ENCODE data around the gene LDLRAD4.

The LDLRAD4 gene

DNA sequence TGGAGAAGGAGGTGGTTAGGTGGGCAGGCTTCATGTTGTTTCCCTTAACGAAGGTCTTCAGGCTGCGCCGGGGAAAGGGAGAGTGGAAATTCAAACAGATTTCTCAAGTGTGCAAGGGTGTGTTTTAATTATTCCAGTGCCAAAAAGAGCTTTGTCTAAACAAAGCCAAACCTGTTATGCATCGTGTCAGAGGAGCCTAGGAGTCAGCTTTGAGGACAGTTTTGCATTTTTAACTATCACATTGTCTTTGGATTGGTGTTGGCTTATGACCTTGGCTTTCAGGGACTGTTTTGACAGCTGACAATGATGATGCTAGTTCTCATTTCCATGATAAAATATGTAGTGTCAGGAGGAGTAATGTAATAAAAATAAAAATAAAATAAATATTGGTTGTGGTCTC lies 144.8 kb downstream of the LDLRAD4 start:
- no peak for TF ChIP-seq ZFX (IDR thresholded peaks at IDR 0.05)
- TF ChIP-seq, protein P1, sequence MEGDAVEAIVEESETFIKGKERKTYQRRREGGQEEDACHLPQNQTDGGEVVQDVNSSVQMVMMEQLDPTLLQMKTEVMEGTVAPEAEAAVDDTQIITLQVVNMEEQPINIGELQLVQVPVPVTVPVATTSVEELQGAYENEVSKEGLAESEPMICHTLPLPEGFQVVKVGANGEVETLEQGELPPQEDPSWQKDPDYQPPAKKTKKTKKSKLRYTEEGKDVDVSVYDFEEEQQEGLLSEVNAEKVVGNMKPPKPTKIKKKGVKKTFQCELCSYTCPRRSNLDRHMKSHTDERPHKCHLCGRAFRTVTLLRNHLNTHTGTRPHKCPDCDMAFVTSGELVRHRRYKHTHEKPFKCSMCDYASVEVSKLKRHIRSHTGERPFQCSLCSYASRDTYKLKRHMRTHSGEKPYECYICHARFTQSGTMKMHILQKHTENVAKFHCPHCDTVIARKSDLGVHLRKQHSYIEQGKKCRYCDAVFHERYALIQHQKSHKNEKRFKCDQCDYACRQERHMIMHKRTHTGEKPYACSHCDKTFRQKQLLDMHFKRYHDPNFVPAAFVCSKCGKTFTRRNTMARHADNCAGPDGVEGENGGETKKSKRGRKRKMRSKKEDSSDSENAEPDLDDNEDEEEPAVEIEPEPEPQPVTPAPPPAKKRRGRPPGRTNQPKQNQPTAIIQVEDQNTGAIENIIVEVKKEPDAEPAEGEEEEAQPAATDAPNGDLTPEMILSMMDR (conservative IDR thresholded peaks at IDR 0.05): no peak
- H3K27ac ChIP-seq: no peak overlapping the region

GRCh38 chr18:13364721-13365205 lies 146.2 kb downstream of the LDLRAD4 start:
- no peak overlapping the region for H3K27ac ChIP-seq
- TF ChIP-seq, protein P1 (conservative IDR thresholded peaks at IDR 0.05): no peak
- no peak for TF ChIP-seq ZFX (IDR thresholded peaks at IDR 0.05)

DNA sequence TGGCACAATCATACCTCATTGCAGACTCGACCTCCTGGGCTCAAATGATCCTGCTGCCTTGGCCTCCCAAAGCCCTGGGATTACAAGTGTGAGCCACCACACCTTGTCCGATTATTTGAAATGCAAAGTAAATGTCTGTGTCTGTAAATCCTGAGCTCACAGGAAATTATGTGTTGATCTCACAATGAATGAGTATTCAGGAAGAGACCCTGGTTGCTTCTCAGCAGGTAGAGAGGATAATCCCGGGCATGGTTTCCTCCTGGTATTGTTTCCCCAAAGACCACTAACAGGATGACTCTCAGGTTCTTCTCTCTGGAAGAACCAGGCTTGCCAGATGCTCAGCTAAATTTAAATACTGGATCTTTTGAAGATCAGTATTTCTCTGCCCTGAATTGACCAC lies 147.6 kb downstream of the LDLRAD4 start:
- H3K27ac ChIP-seq: no peak overlapping the region
- TF ChIP-seq, protein P1 (conservative IDR thresholded peaks at IDR 0.05): no peak
- no peak for TF ChIP-seq ZFX (IDR thresholded peaks at IDR 0.05)

DNA sequence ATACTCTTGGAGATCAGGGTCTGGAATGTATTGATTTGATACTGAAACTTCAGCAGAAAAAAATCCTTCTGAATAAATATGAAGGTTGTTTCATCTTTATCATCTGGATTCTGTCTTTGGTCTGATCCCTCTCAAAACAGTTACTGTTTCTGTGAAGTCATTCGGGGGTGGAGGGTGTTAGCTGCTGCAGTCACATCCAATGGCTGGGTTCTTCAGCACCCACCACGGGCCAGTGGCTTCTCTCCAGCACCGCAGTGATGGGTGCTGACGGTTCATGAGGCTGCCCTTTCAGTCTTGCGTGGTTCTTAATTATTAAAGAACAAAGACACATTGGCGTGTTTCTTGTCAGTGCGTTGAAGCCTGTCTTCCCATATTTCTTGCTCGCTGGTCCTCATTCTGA lies 148.0 kb downstream of the LDLRAD4 start:
- no peak for TF ChIP-seq ZFX (IDR thresholded peaks at IDR 0.05)
- TF ChIP-seq, protein P1 (conservative IDR thresholded peaks at IDR 0.05): no peak

GRCh38 chr18:13366962-13367892 lies 148.7 kb downstream of the LDLRAD4 start:
- H3K27ac ChIP-seq: no peak overlapping the region
- TF ChIP-seq, protein P1 (conservative IDR thresholded peaks at IDR 0.05): no peak
- no peak for TF ChIP-seq ZFX (IDR thresholded peaks at IDR 0.05)

More for the DNA sequence above, 148.0 kb downstream of the LDLRAD4 start:
- H3K27ac ChIP-seq: no peak overlapping the region

GRCh38 chr18:13368080-13368813 lies 149.7 kb downstream of the LDLRAD4 start:
- no peak overlapping the region for H3K27ac ChIP-seq
- TF ChIP-seq, protein P1 (conservative IDR thresholded peaks at IDR 0.05): no peak
- TF ChIP-seq ZFX (IDR thresholded peaks at IDR 0.05): no peak

DNA sequence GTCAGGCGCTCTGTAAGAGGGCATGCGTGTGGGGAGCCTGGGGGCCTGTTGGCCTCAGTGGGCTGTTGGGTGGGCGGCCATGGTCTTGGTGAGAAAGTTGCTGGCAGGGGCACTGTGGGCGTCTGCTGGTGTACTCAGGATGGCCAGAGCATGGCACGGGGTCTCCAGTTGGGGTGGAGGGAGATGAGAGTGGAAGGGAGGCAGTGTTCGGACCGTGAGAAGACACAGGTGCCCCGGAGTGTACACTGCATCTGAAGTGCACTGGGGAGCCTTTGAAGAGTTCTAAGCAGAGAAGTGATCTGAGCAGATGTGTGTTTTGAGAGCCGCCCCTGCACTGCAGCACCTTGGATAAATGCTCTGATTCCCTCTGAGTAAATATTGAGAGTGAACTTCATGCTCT lies 150.8 kb downstream of the LDLRAD4 start:
- no peak overlapping the region for H3K27ac ChIP-seq
- TF ChIP-seq ZFX (IDR thresholded peaks at IDR 0.05): no peak
- TF ChIP-seq, protein P1 (conservative IDR thresholded peaks at IDR 0.05): no peak
